ENCODE results near the gene MTG2.

Gene MTG2

GRCh38 chr20:62186887-62187866 is 4.3 kb downstream of the MTG2 start:
- no peak for DNase-seq (ENCODE audit: low spot score)

- no peak for DNase-seq (ENCODE audit: low spot score)
Observed at GRCh38 chr20:62190639-62191411, 8.0 kb downstream of the MTG2 start.

DNA sequence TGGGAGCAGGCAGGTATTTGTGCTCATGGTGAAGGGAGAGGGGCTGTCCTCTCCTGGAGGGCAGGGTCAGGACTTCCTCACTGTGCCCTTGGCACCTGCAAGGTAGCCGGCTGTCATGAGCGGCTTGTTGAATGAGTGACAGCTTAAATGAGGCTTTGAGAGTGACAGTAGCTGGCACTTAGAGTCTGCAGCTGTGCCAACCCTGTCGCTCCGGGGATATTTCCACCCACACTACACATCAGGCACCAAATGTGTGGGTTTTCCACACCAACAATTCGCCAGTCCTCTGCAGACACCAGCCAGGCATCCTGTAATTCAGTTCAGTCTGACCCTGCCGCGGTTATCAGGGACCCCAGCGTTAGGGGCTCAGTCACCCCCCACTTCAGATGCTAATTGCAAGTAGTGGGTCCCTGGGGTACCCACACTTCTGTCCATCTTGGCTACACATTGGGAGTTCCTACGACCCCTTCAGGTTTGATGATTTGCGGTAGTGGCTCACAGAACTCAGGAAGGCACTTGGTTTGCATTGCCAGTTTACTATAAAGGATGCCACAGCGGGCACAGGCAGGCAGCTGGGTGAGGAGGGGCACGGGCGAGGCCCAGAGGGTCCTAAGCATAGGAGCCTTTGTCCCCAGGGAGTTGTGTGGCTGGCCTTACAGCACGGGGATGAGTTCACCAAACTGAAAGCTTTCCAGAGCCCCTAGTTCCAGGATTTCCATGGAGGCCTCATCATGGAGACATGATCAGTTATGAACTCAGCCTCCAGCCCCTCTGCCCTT is 9.1 kb downstream of the MTG2 start:
- no peak for DNase-seq (ENCODE audit: low spot score)

- no peak for DNase-seq (ENCODE audit: low spot score)
Observed at GRCh38 chr20:62192635-62193034, 9.8 kb downstream of the MTG2 start.

- DNase-seq (ENCODE audit: low spot score), result no peak
Observed at GRCh38 chr20:62193079-62194025, 10.5 kb downstream of the MTG2 start.

DNA sequence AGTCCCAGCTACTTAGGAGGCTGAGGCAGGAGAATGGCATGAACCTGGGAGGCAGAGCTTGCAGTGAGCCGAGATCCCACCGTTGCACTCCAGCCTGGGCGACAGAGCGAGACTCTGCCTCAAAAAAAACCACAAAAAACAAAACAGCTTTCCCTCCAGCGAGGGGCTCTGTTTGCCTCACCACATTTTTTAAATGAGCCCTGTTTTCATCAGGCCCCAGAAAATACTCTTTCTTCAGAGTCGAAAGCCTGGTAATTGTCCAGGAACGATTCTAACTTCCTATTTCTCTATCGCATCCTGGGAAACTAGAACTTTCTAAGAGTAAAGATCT is 12.2 kb downstream of the MTG2 start:
- no peak for DNase-seq (ENCODE audit: low spot score)

- DNase-seq (ENCODE audit: low spot score), result no peak
Observed at GRCh38 chr20:62195736-62196135, 12.9 kb downstream of the MTG2 start.

DNA sequence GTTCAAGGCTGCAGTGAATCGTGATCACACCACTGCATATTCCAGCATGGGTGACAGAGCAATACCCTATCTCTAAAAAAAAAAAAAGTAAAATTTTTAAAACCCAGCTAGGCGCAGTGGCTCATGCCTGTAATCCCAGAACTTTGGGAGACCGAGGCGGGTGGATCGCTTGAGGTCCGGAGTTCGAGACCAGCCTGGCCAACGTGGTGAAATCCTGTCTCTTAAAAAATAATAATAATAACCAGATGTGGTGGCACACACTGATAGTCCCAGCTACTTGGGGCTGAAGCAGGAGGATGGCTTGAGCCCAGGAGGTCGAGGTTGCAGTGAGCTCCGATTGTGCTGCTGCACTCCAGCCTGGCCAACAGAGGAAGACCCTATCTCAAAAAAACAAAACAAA is 13.5 kb downstream of the MTG2 start:
- no peak for DNase-seq (ENCODE audit: low spot score)

DNA sequence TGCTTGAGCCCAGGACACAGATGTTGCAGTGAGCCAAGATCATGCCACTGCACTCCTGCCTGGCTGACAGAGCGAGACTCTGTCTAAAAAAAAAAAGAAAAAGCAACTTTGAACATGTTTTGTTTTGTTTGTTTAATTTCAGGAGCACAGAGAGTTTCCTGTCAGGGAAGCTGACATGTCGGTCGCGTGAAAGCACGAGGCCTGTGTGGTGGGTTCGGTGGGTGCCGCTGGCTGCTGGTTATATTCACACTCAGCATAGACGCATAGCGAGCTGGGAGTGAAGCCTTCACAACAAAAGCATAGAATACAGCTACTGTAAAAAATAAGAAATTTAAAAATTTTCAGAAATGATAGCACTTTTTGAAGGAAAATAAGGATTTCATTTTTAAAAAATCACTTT is 14.5 kb downstream of the MTG2 start:
- DNase-seq (ENCODE audit: low spot score), result no peak

- no peak for DNase-seq (ENCODE audit: low spot score)
Observed at GRCh38 chr20:62197801-62198200, 15.0 kb downstream of the MTG2 start.

- DNase-seq (ENCODE audit: low spot score), result no peak
Observed at GRCh38 chr20:62198496-62198895, 15.7 kb downstream of the MTG2 start.

DNA sequence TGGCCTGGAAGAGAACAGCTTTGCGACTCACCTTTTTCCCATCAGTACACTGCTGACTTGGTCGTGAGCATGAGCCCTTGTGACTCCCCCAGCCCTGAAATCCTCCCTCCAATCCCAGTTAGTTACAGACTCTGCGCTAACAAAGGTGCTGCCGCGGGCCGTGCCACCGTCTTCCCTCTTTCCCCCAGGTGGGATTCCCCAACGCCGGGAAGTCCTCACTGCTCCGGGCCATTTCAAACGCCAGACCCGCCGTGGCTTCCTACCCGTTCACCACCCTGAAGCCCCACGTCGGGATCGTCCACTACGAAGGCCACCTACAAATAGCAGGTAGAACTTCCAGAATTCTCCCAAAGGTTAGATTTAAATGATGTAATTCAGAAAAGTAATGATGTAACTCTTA is 16.1 kb downstream of the MTG2 start:
- DNase-seq (ENCODE audit: low spot score), result no peak

GRCh38 chr20:62200491-62201172 is 17.8 kb downstream of the MTG2 start:
- no peak for DNase-seq (ENCODE audit: low spot score)

- DNase-seq (ENCODE audit: low spot score), result no peak
Observed at GRCh38 chr20:62201173-62202082, 18.6 kb downstream of the MTG2 start.

GRCh38 chr20:62202083-62202395 is 19.2 kb downstream of the MTG2 start:
- DNase-seq (ENCODE audit: low spot score), result no peak

DNA sequence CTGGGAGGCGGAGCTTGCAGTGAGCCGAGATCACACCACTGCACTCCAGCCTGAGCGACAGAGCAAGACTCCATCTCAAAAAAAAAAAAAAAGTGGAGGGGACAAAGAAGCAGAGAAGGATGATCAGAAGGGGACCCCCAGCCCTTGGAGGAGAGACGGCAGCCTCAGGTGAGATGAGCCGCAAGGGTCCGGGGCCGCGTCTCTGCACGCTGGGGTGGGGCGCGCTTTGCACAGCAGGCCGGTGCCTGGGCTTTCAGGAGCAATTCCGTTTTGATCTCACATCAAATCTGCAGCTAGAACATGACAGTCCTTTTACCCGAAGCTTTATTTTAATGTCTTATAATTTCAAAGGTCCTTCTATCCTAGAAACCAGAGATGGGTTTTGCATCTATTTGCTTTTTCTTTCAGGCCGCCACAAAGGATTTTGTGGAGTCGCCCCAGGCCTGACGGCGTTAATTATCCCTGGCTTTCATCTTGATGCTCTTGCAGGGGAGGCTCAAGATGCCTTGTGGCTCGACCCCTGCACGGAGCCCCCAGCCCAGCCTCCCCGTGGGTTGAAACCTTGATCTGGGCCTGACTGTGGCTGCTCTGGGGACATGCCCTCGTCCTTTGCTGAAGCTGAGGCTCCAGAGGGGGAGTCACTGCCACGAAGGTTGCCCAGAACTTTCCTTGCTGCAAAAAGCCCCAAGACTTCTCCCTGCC is 20.0 kb downstream of the MTG2 start:
- no peak for DNase-seq (ENCODE audit: low spot score)

- no peak for DNase-seq (ENCODE audit: low spot score)
Observed at GRCh38 chr20:62203378-62204030, 20.7 kb downstream of the MTG2 start.

DNA sequence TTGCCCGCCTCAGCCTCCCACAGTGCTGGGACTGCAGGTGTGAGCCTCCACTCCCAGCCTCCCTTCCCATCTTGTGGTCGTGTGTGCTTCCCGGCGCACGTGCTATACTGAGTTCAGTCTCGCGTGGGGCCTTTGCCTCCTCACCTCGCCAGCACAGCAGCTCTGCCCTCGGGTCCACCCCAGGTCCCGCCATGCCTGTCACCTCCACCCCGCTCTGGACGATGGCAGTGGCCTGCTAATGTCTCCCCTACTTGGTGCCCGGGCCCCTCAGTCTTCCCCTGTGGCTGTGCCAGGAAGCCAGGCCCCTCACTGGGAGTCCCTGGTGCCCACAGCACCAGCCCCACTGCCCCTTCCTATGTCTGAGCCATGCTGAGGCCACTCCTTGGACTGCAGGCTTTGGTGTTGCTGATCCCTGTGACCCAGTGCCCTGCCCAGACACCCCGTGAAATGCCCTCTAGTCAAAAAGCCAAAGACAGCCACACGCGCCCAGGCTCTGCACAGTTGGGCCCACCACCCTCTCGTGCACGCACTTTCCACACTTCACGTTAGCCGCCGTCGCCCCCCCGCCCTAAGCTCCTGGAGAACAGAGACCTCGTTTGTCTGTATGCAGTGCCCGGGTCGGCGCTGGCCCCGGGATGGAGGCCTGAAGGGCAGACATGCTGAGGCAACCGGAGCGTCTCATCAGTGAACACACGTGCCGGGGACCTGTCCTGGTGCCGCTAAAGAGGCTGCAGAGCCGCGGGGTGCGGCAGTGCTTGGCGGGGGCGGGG is 23.0 kb downstream of the MTG2 start:
- no peak for DNase-seq (ENCODE audit: low spot score)

All from CD4-positive, alpha-beta T cell treated with Interleukin-6 at 100 ng/mL for 8 hours (primary cell).